SK-N-SH treated with all-trans-retinoic acid at 6 μM for 48 hours (cell line): ENCODE measurements around the gene HIF1A.

ENCODE experiments used
- BACH2 ChIP-seq: fragments of 250-450 bp; sonication (Bioruptor Pico); IDR thresholded peaks from 2 replicates; pipeline ENCODE4 v1.9.0; 2021; ENCODE audit warnings: mild to moderate bottlenecking, borderline replicate concordance
- CREB5 ChIP-seq: fragments of 250-450 bp; sonication (Bioruptor Pico); IDR thresholded peaks from 2 replicates; pipeline ENCODE4 v1.5.1; 2020; ENCODE audit warnings: low read depth, mild to moderate bottlenecking, moderate library complexity
- CSDC2 ChIP-seq: fragments of 250-450 bp; sonication (Bioruptor Pico); IDR thresholded peaks from 2 replicates; pipeline ENCODE4 v1.5.0; 2020; ENCODE audit warnings: mild to moderate bottlenecking, moderate library complexity
- ISL1 ChIP-seq: fragments of 250-450 bp; sonication (Bioruptor Pico); IDR thresholded peaks from 2 replicates; pipeline ENCODE4 v2.1.2; 2022; ENCODE audit warnings: mild to moderate bottlenecking, moderate library complexity
- OSR1 ChIP-seq: fragments of 250-450 bp; sonication (Bioruptor Pico); IDR thresholded peaks from 2 replicates; pipeline ENCODE4 v1.8.0; 2022; ENCODE audit warnings: moderate library complexity, mild to moderate bottlenecking, inconsistent platforms
- PATZ1 ChIP-seq: fragments of 250-450 bp; sonication (Bioruptor Pico); IDR thresholded peaks from 2 replicates; pipeline ENCODE4 v1.8.0; 2020; ENCODE audit warnings: mild to moderate bottlenecking, moderate library complexity, borderline replicate concordance
- PPARA ChIP-seq: fragments of 250-450 bp; sonication (Bioruptor Pico); IDR thresholded peaks from 2 replicates; pipeline ENCODE4 v1.5.0; 2020; ENCODE audit warnings: mild to moderate bottlenecking, borderline replicate concordance
- RARB ChIP-seq: fragments of 250-450 bp; sonication (Bioruptor Pico); IDR thresholded peaks from 2 replicates; pipeline ENCODE4 v1.8.0; 2021; ENCODE audit warnings: mild to moderate bottlenecking, moderate library complexity
- TCF4 ChIP-seq: fragments of 250-450 bp; sonication (Bioruptor Pico); IDR thresholded peaks from 2 replicates; pipeline ENCODE4 v1.8.0; 2021; ENCODE audit warnings: mild to moderate bottlenecking, moderate library complexity, borderline replicate concordance
- ZFP3 ChIP-seq: fragments of 250-450 bp; sonication (Bioruptor Pico); IDR thresholded peaks from 2 replicates; pipeline ENCODE4 v1.5.0; 2020; ENCODE audit warnings: mild to moderate bottlenecking, moderate library complexity
- ZFP30 ChIP-seq: fragments of 450-650 bp; formaldehyde crosslinking; IDR thresholded peaks from 2 replicates; pipeline ENCODE4 v1.5.0; 2022; ENCODE audit warnings: mild to moderate bottlenecking, moderate library complexity
- ZNF565 ChIP-seq: fragments of 450-650 bp; formaldehyde crosslinking; conservative IDR thresholded peaks from 2 replicates; pipeline ENCODE4 v1.5.0; 2020; ENCODE audit warnings: low read depth, mild to moderate bottlenecking, moderate library complexity
- ZNF70 ChIP-seq: fragments of 450-650 bp; formaldehyde crosslinking; IDR thresholded peaks from 2 replicates; pipeline ENCODE4 v1.5.0; 2020; ENCODE audit warnings: mild to moderate bottlenecking, moderate library complexity
- ZNF8 ChIP-seq: fragments of 450-650 bp; formaldehyde crosslinking; IDR thresholded peaks from 2 replicates; pipeline ENCODE4 v1.5.0; 2020; ENCODE audit warnings: mild to moderate bottlenecking, moderate library complexity

GRCh38 chr14:61739133-61739532, 43.8 kb downstream of the HIF1A start:
- TF ChIP-seq OSR1 (no peak), ZFP30 (CRISPR knock-in tag) (no peak), PATZ1 (CRISPR knock-in tag) (no peak), ZNF565 (CRISPR knock-in tag) (no peak), BACH2 (CRISPR knock-in tag) (no peak), ZFP3 (no peak), PPARA (CRISPR knock-in tag) (no peak), CSDC2 (CRISPR knock-in tag) (no peak), RARB (CRISPR knock-in tag) (no peak), ZNF8 (no peak), ISL1 (CRISPR knock-in tag) (no peak), TCF4 (CRISPR knock-in tag) (no peak), ZNF70 (no peak), CREB5 (no peak)
